C4-2B (cell line): Measurements from ENCODE around the gene PEX14.

Experiments used
- H3K27ac ChIP-seq: fragments of 450-650 bp; 2 replicates; pipeline ENCODE4 v1.5.1; 2017
- ZFX ChIP-seq: fragments of 450-650 bp; IDR thresholded peaks from 2 replicates; pipeline ENCODE4 v1.6.1; 2017
- TF ChIP-seq, protein P1 (sequence below): fragments of 450-650 bp; conservative IDR thresholded peaks from 2 replicates; pipeline ENCODE4 v1.5.1; 2017; ENCODE audit warnings: mild to moderate bottlenecking

PEX14 gene

DNA sequence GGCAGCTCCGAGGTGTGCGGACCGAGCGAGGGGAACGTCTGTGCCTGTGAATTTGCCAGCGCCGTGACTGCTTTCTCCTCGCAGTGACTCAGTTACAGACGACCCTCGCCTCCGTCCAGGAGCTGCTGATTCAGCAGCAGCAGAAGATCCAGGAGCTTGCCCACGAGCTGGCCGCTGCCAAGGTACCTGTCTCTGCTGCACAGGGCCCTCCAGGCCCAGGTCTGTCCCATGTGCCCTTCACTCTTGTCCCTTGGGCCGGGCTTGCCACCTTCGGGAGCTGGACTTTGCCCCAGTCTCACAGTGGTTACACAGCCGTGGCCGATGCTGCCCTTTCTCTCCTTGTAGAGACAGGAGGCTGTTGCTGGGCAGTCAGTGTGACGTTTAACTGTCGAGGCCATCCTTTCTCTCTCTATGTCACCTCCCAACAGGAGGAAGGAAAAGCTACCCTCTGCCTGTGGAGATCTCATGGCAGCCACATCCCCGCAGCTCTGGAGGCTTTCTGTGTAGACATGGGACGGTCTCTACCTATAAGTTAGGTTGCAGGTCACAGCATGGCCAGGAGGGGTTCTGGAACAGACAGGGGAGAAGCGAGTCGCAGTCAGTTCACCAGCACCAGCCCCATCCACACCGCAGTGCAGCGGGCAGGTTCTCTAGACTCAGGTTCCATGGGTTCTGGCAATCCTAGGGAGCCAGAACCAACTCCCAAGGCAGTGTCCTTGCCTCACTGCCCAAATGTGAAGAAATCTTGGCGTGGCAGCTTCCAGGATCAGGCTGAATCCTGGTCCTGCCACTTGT, 149.7 kb downstream of the PEX14 start:
- no peak overlapping the region for H3K27ac ChIP-seq
- TF ChIP-seq, protein P1, sequence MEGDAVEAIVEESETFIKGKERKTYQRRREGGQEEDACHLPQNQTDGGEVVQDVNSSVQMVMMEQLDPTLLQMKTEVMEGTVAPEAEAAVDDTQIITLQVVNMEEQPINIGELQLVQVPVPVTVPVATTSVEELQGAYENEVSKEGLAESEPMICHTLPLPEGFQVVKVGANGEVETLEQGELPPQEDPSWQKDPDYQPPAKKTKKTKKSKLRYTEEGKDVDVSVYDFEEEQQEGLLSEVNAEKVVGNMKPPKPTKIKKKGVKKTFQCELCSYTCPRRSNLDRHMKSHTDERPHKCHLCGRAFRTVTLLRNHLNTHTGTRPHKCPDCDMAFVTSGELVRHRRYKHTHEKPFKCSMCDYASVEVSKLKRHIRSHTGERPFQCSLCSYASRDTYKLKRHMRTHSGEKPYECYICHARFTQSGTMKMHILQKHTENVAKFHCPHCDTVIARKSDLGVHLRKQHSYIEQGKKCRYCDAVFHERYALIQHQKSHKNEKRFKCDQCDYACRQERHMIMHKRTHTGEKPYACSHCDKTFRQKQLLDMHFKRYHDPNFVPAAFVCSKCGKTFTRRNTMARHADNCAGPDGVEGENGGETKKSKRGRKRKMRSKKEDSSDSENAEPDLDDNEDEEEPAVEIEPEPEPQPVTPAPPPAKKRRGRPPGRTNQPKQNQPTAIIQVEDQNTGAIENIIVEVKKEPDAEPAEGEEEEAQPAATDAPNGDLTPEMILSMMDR, result no peak
- no peak for TF ChIP-seq ZFX

DNA sequence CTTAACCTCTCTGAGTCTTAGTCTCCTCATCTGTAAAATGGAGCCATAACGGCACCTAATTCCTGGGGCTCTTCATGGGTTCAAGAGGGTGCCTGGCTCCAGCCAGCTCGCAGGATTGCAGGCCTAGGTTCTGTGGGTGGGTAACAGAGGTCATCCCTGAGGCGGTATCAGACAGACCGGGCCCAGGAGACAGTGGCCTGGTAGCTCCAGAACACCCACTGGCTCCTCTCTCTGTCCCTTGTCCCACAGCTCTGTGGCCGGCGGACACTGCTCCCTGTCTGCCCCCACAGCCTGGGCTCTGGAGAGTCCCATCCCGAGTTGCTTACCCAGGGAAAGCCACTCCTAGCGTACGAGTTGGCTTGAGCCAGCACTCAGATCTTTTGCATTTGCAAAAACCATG, 150.3 kb downstream of the PEX14 start:
- TF ChIP-seq ZFX, result no peak
- TF ChIP-seq, protein P1, result no peak
- H3K27ac ChIP-seq, result no peak overlapping the region

DNA sequence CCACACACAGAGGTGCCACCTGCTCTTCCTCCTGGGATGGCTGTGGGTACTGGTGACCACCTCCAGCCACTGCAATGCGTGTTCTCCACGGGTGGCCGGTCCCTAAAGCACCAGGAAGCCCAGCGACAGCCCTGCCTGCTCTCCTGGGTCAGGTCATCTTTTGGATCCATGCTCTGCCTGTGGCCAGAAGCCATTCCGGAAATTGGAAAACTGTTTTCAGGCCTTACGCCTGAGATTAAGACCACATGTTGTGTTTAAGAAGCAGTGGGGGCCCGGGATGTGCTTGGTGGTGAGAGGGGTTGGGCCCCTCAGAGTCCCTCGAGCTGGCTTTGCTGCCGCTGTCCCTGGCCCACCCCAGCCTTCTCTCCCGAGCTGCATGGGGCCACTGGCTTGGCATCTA, 150.8 kb downstream of the PEX14 start:
- no peak overlapping the region for H3K27ac ChIP-seq
- TF ChIP-seq, protein P1, result no peak
- TF ChIP-seq ZFX, result no peak

DNA sequence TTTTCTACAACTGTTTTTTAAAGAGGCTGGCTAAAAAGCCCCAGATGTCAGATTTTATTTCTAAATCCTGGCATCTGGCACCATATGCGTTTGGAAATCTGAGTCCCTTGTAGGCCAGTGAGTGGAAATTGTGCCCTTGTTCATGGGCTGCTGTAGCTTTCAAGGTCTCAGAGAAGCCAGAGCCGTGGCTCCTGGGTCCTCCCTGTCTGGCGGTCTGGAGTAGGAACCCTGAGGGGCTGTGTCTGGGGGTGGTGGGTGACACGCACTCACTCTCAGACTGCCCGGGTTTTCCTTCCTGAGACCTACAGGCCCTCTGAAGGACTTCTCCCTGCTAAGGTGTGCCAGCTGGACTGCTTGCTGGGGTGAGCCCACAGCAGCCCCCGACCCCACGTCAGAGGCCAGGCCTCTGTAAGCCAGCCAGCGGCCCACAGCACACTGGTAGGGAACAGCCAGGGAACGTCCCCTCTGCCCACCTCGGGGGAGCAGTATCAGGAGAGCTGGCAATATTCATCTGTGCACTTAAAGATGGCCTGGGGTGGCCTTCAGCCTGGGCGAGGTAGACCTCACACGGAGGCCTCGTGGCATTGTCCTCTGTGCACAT, 151.5 kb downstream of the PEX14 start:
- no peak overlapping the region for H3K27ac ChIP-seq
- TF ChIP-seq, protein P1, result no peak
- TF ChIP-seq ZFX, result no peak

DNA sequence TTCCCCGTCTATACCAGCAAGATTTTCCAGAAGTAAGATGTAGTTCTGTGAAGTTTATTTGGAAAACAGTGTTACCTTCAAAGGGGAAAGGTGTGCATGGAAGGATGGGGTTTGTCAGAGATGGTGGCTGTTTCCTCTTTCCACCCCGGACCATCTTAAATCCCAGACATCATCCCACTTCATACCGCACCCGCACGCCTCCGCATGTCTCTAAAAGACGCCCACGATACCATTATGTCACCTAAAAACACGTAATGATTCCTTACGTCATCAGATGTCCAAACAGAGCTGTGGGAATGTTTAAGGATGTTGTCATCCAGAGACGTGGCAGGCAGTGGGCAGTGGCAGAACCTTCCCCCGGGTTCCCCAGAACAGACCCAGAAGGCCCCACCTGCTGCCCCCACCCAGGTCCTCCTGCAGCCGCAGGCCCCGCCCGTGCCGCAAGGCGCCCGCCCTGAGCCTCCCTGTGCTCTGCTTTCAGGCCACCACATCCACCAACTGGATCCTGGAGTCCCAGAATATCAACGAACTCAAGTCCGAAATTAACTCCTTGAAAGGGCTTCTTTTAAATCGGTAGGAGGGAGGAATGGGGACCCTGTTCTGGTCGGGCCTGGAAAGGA, 152.2 kb downstream of the PEX14 start:
- H3K27ac ChIP-seq, result peak overlapping the region; percentile 96
- TF ChIP-seq, protein P1, result no peak
- no peak for TF ChIP-seq ZFX

DNA sequence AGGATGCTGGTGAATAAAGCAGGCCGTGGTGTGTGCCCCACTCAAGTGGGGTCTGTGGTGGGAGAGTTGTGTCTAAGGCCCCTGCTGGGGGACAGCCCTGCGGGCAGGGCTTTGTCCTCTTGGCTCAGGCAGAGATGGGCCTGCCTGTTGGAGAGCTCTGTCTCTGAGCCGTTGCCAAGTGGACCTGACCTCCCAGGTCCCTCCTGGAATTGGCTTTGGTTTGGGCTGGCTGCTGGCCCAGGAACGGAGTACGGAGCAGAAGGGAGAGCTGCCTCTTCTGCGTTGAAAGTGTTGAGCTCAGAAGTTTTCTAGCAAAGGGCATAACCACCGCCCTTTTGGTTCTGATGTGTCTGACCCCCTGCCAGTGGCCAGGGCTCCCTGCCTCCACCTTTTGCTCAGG, 153.9 kb downstream of the PEX14 start:
- TF ChIP-seq, protein P1, result no peak
- TF ChIP-seq ZFX, result no peak
- peak overlapping the region; percentile 96 for H3K27ac ChIP-seq

DNA sequence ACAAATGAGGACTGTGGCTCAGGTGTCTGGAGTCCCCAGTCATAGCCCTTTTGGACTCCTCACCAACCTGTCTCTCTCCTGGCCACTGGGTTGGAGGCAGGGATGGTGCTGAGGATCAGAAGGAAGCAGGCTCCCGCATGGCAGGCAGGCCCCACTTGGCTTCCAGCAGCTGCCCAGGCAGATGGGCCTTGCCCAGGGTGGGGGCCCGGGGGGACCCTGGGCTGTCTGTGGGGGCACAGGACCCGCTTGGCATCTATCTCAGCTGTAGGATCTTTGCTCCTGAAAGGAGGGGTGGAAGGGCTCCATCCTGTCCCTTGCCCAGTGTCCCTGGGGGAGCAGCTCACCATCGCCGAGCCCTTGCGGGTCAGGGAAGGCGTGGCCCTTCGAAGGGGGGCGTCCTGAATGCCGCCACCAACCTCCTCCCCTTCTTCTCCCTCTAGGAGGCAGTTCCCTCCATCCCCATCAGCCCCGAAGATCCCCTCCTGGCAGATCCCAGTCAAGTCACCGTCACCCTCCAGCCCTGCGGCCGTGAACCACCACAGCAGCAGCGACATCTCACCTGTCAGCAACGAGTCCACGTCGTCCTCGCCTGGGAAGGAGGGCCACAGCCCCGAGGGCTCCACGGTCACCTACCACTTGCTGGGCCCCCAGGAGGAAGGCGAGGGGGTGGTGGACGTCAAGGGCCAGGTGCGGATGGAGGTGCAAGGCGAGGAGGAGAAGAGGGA, 154.5 kb downstream of the PEX14 start:
- TF ChIP-seq ZFX, result no peak
- TF ChIP-seq, protein P1, result no peak
- H3K27ac ChIP-seq, result peak overlapping the region; percentile 96
